Suprapubic skin (tissue), 4 donors: ENCODE results near the gene TPRG1L. TPM values are rescaled to one million over a fixed set of nuclear protein-coding genes. Genes with fewer than 3 reads are reported as not detected.

ENCODE experiments used
- DNase-seq, 2 donors: peaks; one replicate each; pipeline ENCODE4 v3.0.0-alpha.2; 2019; ENCODE audit warnings: low spot score in 2 of 2
- H3K27ac ChIP-seq: fragments of 200-600 bp; sonication (generic); one replicate; pipeline ENCODE4 v1.5.1; 2019
- H3K27me3 ChIP-seq: fragments of 200-600 bp; sonication (generic); one replicate; pipeline ENCODE4 v1.5.1; 2019
- H3K36me3 ChIP-seq: fragments of 200-600 bp; sonication (generic); one replicate; pipeline ENCODE4 v1.5.1; 2019
- H3K4me1 ChIP-seq: fragments of 200-600 bp; sonication (generic); one replicate; pipeline ENCODE4 v1.5.1; 2019
- H3K4me3 ChIP-seq: fragments of 200-600 bp; sonication (generic); one replicate; pipeline ENCODE4 v1.5.1; 2019; ENCODE audit warnings: mild to moderate bottlenecking
- H3K9me3 ChIP-seq: fragments of 200-600 bp; sonication (generic); one replicate; pipeline ENCODE4 v1.5.1; 2019
- EP300 ChIP-seq: sonication (generic); formaldehyde crosslinking; IDR thresholded peaks from one replicate; pipeline ENCODE4 v1.6.1; 2017; ENCODE audit warnings: antibody characterized with exemption
- POLR2A ChIP-seq, 2 donors: fragments of 450-650 bp; IDR thresholded peaks; one replicate each; pipeline ENCODE4 v1.6.1; 2017; ENCODE audit warnings: antibody characterized with exemption in 2 of 2, mild to moderate bottlenecking in 2 of 2, moderate library complexity in 2 of 2
- POLR2AphosphoS5 ChIP-seq, 3 donors: sonication (generic); formaldehyde crosslinking; IDR thresholded peaks; one replicate each; pipeline ENCODE4 v1.6.1; 2017; ENCODE audit warnings: antibody characterized with exemption in 3 of 3
- WGBS: methylation state at CpG from one replicate; pipeline ENCODE4 v1.1.5; 2018; 5-methylcytosine and 5-hydroxymethylcytosine counted together
- total RNA-seq, 4 donors: library from RNA; depleted of rRNA; stranded (reverse); fragments of >200 nt; gene quantifications; one replicate each; pipeline ENCODE4 v1.1.0, GENCODE V29; 2016
- TF ChIP-seq, protein P1 (sequence below), 2 donors: fragments of 200-600 bp in 1 of 2; fragments of 450-650 bp in 1 of 2; sonication (generic) in 1 of 2; IDR thresholded peaks; one replicate each; pipeline ENCODE4 v1.5.1; 2016 to 2019; ENCODE audit warnings: antibody characterized with exemption in 2 of 2, mild to moderate bottlenecking in 1 of 2, moderate library complexity in 1 of 2

TPRG1L gene
- total RNA-seq, 4 donors from 2014 or later, result 36.9 to 52.6 (median 44.8) TPM

- Histone ChIP-seq H3K36me3 (no peaks in the 10 kb centered on the region), H3K27me3 (peaks cover 3% of the 10 kb centered on the region), H3K4me3 (no peak overlapping the region), H3K9me3 (no peaks in the 10 kb centered on the region), H3K4me1 (peaks cover 13% of the 10 kb centered on the region), H3K27ac (no peak overlapping the region)
- TF ChIP-seq POLR2A (IDR thresholded peaks at IDR 0.05), result no peak
- TF ChIP-seq EP300, result no peak
- TF ChIP-seq, protein P1, sequence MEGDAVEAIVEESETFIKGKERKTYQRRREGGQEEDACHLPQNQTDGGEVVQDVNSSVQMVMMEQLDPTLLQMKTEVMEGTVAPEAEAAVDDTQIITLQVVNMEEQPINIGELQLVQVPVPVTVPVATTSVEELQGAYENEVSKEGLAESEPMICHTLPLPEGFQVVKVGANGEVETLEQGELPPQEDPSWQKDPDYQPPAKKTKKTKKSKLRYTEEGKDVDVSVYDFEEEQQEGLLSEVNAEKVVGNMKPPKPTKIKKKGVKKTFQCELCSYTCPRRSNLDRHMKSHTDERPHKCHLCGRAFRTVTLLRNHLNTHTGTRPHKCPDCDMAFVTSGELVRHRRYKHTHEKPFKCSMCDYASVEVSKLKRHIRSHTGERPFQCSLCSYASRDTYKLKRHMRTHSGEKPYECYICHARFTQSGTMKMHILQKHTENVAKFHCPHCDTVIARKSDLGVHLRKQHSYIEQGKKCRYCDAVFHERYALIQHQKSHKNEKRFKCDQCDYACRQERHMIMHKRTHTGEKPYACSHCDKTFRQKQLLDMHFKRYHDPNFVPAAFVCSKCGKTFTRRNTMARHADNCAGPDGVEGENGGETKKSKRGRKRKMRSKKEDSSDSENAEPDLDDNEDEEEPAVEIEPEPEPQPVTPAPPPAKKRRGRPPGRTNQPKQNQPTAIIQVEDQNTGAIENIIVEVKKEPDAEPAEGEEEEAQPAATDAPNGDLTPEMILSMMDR (IDR thresholded peaks at IDR 0.05), result no peak
- TF ChIP-seq POLR2AphosphoS5 (IDR thresholded peaks at IDR 0.05), result no peak
- no CpG with 5 or more reads among the region's 11 CpGs for WGBS
- no peak for DNase-seq
These were observed 21.7 kb upstream of the TPRG1L start for GRCh38 chr1:3603156-3603555.

- Histone ChIP-seq H3K4me1 (peaks cover 7% of the 10 kb centered on the region), H3K9me3 (no peaks in the 10 kb centered on the region), H3K27ac (no peak overlapping the region), H3K36me3 (no peaks in the 10 kb centered on the region), H3K4me3 (no peak overlapping the region), H3K27me3 (peaks cover 9% of the 10 kb centered on the region)
- 81% methylated on average over 14 of the region's 29 CpGs for WGBS
- TF ChIP-seq POLR2AphosphoS5 (IDR thresholded peaks at IDR 0.05), result no peak
- no peak for DNase-seq
These were observed 21.0 kb upstream of the TPRG1L start for GRCh38 chr1:3603571-3604467.

DNA sequence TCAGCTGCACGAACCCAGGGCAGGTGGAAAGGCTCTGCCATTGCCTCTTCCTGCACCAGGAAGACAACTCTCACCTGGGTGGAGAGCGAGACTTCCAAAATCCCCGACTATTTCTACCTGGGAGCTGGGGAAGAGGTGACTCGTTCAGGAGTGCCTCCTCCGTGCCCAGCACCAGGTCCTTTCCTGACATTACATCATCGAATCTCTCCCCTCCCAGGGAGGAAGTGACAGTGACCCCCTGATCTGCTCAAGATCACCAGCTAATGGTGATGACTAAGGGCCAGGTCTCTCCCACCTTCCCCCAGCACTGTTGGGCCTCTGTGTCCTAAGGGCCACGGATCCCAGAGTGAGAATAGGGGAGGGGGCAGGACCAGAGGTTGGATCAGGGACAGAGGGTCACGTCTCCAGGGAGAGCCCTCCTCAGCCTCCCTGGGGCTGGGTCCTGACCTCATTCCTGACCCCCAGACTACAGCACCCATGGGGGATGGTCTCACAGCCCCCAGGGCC is 20.3 kb upstream of the TPRG1L start:
- WGBS, result 87% methylated on average over 7 of the region's 8 CpGs
- TF ChIP-seq, protein P1 (IDR thresholded peaks at IDR 0.05), result no peak
- no peak for TF ChIP-seq EP300
- TF ChIP-seq POLR2AphosphoS5 (IDR thresholded peaks at IDR 0.05), result no peak
- TF ChIP-seq POLR2A (IDR thresholded peaks at IDR 0.05), result no peak
- Histone ChIP-seq H3K27me3 (peaks cover 10% of the 10 kb centered on the region), H3K4me1 (no peaks in the 10 kb centered on the region), H3K4me3 (no peak overlapping the region), H3K27ac (no peak overlapping the region), H3K9me3 (no peaks in the 10 kb centered on the region), H3K36me3 (no peaks in the 10 kb centered on the region)
- DNase-seq, result no peak

GRCh38 chr1:3604997-3605823 is 19.6 kb upstream of the TPRG1L start:
- no peaks in the 10 kb centered on the region for H3K9me3 ChIP-seq
- peaks cover 5% of the 10 kb centered on the region for H3K4me1 ChIP-seq
- no peak for DNase-seq
- TF ChIP-seq POLR2AphosphoS5 (IDR thresholded peaks at IDR 0.05) (no peak), EP300 (no peak), POLR2A (IDR thresholded peaks at IDR 0.05) (no peak)
- TF ChIP-seq, protein P1 (IDR thresholded peaks at IDR 0.05), result no peak
- peaks cover 14% of the 10 kb centered on the region for H3K27me3 ChIP-seq
- WGBS, result 83% methylated on average over 7 of the region's 7 CpGs
- H3K36me3 ChIP-seq, result no peaks in the 10 kb centered on the region
- H3K27ac ChIP-seq, result no peak overlapping the region
- no peak overlapping the region for H3K4me3 ChIP-seq

- WGBS, result 87% methylated on average over 18 of the region's 23 CpGs
- no peak overlapping the region for H3K27ac ChIP-seq
- H3K36me3 ChIP-seq, result no peaks in the 10 kb centered on the region
- H3K4me1 ChIP-seq, result peaks cover 23% of the 10 kb centered on the region
- no peak for DNase-seq
- H3K9me3 ChIP-seq, result no peaks in the 10 kb centered on the region
- no peak overlapping the region for H3K4me3 ChIP-seq
- TF ChIP-seq EP300 (no peak), POLR2A (IDR thresholded peaks at IDR 0.05) (no peak), POLR2AphosphoS5 (IDR thresholded peaks at IDR 0.05) (no peak)
- TF ChIP-seq, protein P1 (IDR thresholded peaks at IDR 0.05), result no peak
- H3K27me3 ChIP-seq, result peaks cover 32% of the 10 kb centered on the region
These were observed 17.8 kb upstream of the TPRG1L start for GRCh38 chr1:3606779-3607702.
